Pancreas (tissue), 10 donors: ENCODE data around the gene CANT1. TPM values are rescaled to one million over a fixed set of nuclear protein-coding genes. Genes with fewer than 3 reads are reported as not detected.

Experiments
- ATAC-seq, 4 donors: fragments of 200-7000 bp; cut with Tn5 transposase; one replicate each; pipeline versions ENCODE4 v1.8.0 to v1.9.1; 2020; ENCODE audit warnings: mild to moderate bottlenecking in 4 of 4, moderate library complexity in 4 of 4
- DNase-seq, 6 donors: peaks; one replicate each; pipeline ENCODE4 v3.0.0-alpha.2; 2020
- FAIRE-seq: peaks from 2 replicates; lab custom pipeline; 2012; peaks lifted over from hg19 to GRCh38; lab: Jason Lieb, UNC
- H3K27ac ChIP-seq, 4 donors: fragments of 200-600 bp; sonication (generic); 1 replicate in 3 of 4; 2 replicates in 1 of 4; pipeline versions ENCODE4 v1.5.0 to v1.8.0; 2020
- H3K27me3 ChIP-seq, 4 donors: fragments of 200-600 bp; one replicate each; pipeline ENCODE4 v1.8.0; 2021
- H3K36me3 ChIP-seq, 3 donors: fragments of 200-600 bp; sonication (generic) in 1 of 3; one replicate each; pipeline versions ENCODE4 v1.5.0 to v1.8.0; 2020 to 2021
- H3K4me1 ChIP-seq, 3 donors: fragments of 200-600 bp; one replicate each; pipeline ENCODE4 v1.8.0; 2021
- H3K4me3 ChIP-seq, 4 donors: fragments of 200-600 bp; sonication (generic) in 2 of 4; one replicate each; pipeline versions ENCODE4 v1.5.0 to v1.8.0; 2020 to 2021
- H3K9me3 ChIP-seq, 4 donors: fragments of 200-600 bp; one replicate each; pipeline ENCODE4 v1.8.0; 2021
- CTCF ChIP-seq, 4 donors: fragments of 200-600 bp; sonication (generic) in 3 of 4; IDR thresholded peaks; one replicate each; pipeline versions ENCODE4 v1.5.0 to v1.8.0; 2021; ENCODE audit warnings: antibody characterized with exemption in 4 of 4
- WGBS, 2 donors: extraction: QIAGEN DNeasy Blood & Tissue Kit; methylation state at CpG; one replicate each; pipeline ENCODE4 v1.1.7; 2013; 5-methylcytosine and 5-hydroxymethylcytosine counted together
- intact Hi-C, 3 donors: fragments of 100-400 bp; cut with DNase I; formaldehyde crosslinking; loops; one replicate each; pipeline versions ENCODE4 v1.11.1 to v1.14.2; 2022
- polyA plus RNA-seq, 2 donors: library from polyadenylated mRNA; stranded (reverse); fragments of 200-250 nt; gene quantifications; one replicate each; pipeline ENCODE4 v1.2.3, GENCODE V29; 2013
- total RNA-seq, 6 donors: library from RNA; stranded (reverse); fragmentation: NEBNext Ultra II Directional in 4 of 6; extraction: Animal tissue kit (Norgen Biotek cat#: 25700) in 4 of 6; gene quantifications; one replicate each; pipeline versions ENCODE4 v1.2.1 to v1.2.4, GENCODE V29; 2021 to 2023
- donor health status: healthy with polysubstance abuse.
- donor health status: DM: no; HTN: no; CAD: no; lungs with moderate emphysema.
- donor health status: DM: no; HTN: no; CAD: no.
- donor health status: control.
- donor health status: control.
- donor health status: Bipolar disorder and iron deficiency.
- donor health status: DM: yes; HTN: yes; CAD: no.
- donor health status: DM: no; HTN: no; CAD: no.
- donor health status: DM: no; HTN: no; CAD: no.
- donor health status: DM: yes; HTN: yes; CAD: no.

CANT1 gene
- total and polyA plus RNA-seq, 8 donors, result 7.4 to 45.0 (median 25.5) TPM

- intact Hi-C loops, result no loop called here
Measured at GRCh38 chr17:78961571-78961970, 48.0 kb downstream of the CANT1 start.

DNA sequence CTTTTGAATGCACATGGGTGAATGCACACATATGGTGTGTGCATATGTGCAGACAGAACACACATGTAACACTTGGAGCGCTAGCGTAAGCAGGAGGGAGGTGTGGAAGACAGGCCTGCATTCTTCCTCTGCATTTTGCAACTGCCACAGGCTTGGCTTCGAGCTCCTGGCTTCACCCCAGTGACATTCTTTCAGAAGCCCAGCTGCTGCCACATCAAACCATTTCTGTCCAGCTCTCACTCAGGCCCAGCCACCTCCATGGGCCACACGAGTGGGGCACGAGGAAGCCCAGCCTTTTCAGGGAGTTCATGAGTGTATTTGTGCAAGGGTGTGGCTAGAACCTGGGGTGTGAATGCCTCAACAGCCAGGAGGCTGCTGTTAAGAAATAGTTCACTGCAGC is 48.6 kb downstream of the CANT1 start:
- ATAC-seq (peak in 2 of 4 donors; percentile 14 to 38), FAIRE-seq (no peak), DNase-seq (no peak)
- 56 to 62% methylated on average over 5 of the region's 5 CpGs for WGBS, 2 donors
- Histone ChIP-seq H3K27me3 (no peaks in the 10 kb centered on the region), H3K9me3 (no peaks in the 10 kb centered on the region), H3K27ac (no peak overlapping the region), H3K36me3 (no peaks in the 10 kb centered on the region), H3K4me3 (no peak overlapping the region), H3K4me1 (no peaks in the 10 kb centered on the region)
- TF ChIP-seq CTCF (IDR thresholded peaks at IDR 0.05), result no peak
- intact Hi-C loops, result no loop called here

More at GRCh38 chr17:78961571-78961970, 48.0 kb downstream of the CANT1 start:
- DNase-seq (no peak), ATAC-seq (no peak), FAIRE-seq (no peak)
- Histone ChIP-seq H3K9me3 (no peaks in the 10 kb centered on the region), H3K27me3 (no peaks in the 10 kb centered on the region), H3K4me1 (no peaks in the 10 kb centered on the region), H3K36me3 (no peaks in the 10 kb centered on the region), H3K27ac (no peak overlapping the region), H3K4me3 (no peak overlapping the region)
- 93 to 94% methylated on average over 4 of the region's 4 CpGs for WGBS, 2 donors
- TF ChIP-seq CTCF (IDR thresholded peaks at IDR 0.05), result no peak

- FAIRE-seq (no peak), ATAC-seq (no peak)
- intact Hi-C loops, result no loop called here
Measured at GRCh38 chr17:78959803-78960202, 49.8 kb downstream of the CANT1 start.

GRCh38 chr17:78958641-78959127 is 50.9 kb downstream of the CANT1 start:
- DNase-seq (no peak), FAIRE-seq (no peak), ATAC-seq (peak in 3 of 4 donors; percentile 53 to 74 (median 64))
- TF ChIP-seq CTCF (IDR thresholded peaks at IDR 0.05), result no peak
- Histone ChIP-seq H3K4me3 (no peak overlapping the region), H3K4me1 (no peaks in the 10 kb centered on the region), H3K9me3 (no peaks in the 10 kb centered on the region), H3K27ac (no peak overlapping the region), H3K36me3 (no peaks in the 10 kb centered on the region), H3K27me3 (no peaks in the 10 kb centered on the region)
- 76 to 82% methylated on average over 7 of the region's 7 CpGs for WGBS, 2 donors
- intact Hi-C loops, result no loop called here

More at GRCh38 chr17:78959803-78960202, 49.8 kb downstream of the CANT1 start:
- H3K27me3 ChIP-seq, result no peaks in the 10 kb centered on the region
- H3K36me3 ChIP-seq, result no peaks in the 10 kb centered on the region
- no peaks in the 10 kb centered on the region for H3K4me1 ChIP-seq
- no peak for TF ChIP-seq CTCF (IDR thresholded peaks at IDR 0.05)
- WGBS, 2 donors, result 89 to 91% methylated on average over 12 of the region's 12 CpGs
- no peaks in the 10 kb centered on the region for H3K9me3 ChIP-seq
- no peak for DNase-seq
- H3K4me3 ChIP-seq, result no peak overlapping the region
- H3K27ac ChIP-seq, result no peak overlapping the region

GRCh38 chr17:78957128-78957527 is 52.4 kb downstream of the CANT1 start:
- Histone ChIP-seq H3K27ac (peak overlapping the region in 1 of 4 donors; percentile 16), H3K4me1 (no peaks in the 10 kb centered on the region), H3K9me3 (no peaks in the 10 kb centered on the region), H3K4me3 (no peak overlapping the region), H3K27me3 (no peaks in the 10 kb centered on the region), H3K36me3 (no peaks in the 10 kb centered on the region)
- intact Hi-C loops, result no loop called here
- DNase-seq, result peak in 3 of 6 donors; percentile 56 to 65 (median 59)
- TF ChIP-seq CTCF (IDR thresholded peaks at IDR 0.05), result no peak
- 53 to 54% methylated on average over 12 of the region's 12 CpGs for WGBS, 2 donors
- FAIRE-seq, result no peak
- ATAC-seq, result peak; percentile 48 to 71 (median 52)
